ENCODE data around the gene NXPH4.

DNA sequence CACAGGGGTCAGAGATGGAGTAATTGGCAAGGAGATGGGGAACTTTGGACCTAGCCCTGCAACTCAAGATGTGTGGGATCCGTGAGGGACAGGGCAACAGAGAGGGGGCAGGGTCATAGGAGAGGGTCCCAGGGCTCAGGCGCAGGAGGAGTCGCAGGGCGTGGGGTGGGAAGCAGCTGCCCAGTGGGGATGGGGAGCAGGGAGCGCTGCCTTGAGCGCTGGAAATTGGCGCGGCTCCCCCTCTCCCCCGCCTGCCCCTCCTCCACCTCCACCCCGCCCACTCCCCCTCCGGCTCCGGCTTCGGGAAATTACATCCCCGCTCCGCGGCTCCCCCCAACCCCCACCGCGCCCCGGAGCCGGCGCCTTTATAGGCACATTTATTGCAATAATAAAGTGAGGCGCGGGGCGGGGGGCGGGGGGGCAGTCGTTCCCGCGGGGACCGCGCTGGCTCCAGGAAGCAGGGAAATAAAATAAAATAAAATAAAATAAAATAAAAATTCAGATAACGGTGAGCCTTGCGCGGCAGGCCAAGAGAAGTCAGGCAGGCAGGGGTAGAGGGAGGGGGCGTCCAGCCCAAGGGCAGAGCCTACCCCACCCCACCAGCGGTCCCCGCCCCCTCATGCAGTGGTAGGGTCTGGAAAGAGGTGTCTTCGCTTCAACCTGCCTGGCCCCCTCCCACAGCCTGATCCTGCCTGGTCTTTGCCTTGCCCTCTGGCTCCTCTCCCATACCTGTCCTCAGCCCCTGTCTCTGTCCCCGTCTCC, 3.6 kb downstream of the NXPH4 start:
- TF ChIP-seq, protein P1, sequence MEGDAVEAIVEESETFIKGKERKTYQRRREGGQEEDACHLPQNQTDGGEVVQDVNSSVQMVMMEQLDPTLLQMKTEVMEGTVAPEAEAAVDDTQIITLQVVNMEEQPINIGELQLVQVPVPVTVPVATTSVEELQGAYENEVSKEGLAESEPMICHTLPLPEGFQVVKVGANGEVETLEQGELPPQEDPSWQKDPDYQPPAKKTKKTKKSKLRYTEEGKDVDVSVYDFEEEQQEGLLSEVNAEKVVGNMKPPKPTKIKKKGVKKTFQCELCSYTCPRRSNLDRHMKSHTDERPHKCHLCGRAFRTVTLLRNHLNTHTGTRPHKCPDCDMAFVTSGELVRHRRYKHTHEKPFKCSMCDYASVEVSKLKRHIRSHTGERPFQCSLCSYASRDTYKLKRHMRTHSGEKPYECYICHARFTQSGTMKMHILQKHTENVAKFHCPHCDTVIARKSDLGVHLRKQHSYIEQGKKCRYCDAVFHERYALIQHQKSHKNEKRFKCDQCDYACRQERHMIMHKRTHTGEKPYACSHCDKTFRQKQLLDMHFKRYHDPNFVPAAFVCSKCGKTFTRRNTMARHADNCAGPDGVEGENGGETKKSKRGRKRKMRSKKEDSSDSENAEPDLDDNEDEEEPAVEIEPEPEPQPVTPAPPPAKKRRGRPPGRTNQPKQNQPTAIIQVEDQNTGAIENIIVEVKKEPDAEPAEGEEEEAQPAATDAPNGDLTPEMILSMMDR (conservative IDR thresholded peaks at IDR 0.05; ENCODE audit: low read length), result no peak
- no peak for TF ChIP-seq EZH2phosphoT487 (IDR thresholded peaks at IDR 0.05; ENCODE audit: borderline replicate concordance, low read depth, low read length)
